NCI-H2227 (cell line): ENCODE results near the gene ABCC2.
"Not testable (repeated sequence)": the region's sequence is repeated elsewhere in the genome, so short reads cannot be mapped to it uniquely, and the experiment has no call there.

ENCODE experiments used
- DNase-seq: peaks from one replicate; lab custom pipeline; 2025; ENCODE audit not compliant: unreplicated experiment; lab: John Stamatoyannopoulos, UW

ABCC2 gene

DNA sequence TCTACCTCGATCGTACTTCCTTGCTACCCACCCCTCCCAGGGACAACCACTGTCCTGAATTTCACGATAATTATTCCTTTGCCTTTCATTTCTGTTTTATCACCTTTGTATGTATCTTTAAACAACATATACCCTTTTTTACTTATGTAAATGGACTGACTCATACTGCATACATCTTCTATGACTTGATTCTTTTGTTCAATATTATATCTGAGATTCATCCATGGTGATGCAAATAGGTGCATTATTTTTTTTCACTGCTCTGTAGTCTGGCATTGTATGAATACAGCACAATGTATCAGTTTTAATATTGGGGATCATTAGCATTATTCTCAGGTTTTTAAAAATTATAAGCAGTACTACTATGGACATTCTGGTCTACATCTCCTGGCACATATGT lies 69.4 kb downstream of the ABCC2 start:
- no peak for DNase-seq

DNA sequence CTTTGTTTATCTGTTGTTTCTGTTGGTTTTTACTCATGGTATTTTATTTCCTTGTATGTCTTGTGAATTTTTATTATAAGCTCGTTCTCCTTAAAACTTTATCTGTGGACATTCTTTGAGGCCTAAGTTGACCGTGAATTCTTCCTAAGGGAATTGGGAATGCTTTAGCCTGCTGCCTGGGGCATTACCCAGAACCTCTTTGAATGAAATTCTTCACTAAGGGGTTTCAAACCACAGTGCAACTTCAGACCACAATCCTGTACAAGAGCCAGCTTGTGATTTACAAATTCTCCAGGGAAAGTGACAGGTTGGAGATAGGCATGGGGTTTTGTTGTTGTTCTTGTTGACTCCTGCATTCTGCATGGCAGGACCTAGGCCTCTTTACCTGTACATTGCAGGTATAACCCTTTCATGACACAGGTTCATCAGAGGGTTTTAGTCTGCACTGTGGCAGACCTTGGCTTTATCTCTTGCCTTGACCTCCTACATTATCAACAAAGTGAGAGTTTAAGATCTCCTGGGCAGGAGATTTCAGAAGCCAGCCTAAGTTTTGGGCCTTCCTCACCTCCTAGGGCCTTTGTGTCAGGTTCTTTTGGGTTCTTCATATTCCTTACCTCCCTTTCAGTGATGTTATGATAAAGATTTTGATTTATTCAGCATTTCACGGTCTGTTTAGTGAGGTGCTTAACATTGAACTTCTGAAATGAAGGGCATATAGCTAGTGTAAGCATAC lies 70.2 kb downstream of the ABCC2 start:
- no peak for DNase-seq

DNA sequence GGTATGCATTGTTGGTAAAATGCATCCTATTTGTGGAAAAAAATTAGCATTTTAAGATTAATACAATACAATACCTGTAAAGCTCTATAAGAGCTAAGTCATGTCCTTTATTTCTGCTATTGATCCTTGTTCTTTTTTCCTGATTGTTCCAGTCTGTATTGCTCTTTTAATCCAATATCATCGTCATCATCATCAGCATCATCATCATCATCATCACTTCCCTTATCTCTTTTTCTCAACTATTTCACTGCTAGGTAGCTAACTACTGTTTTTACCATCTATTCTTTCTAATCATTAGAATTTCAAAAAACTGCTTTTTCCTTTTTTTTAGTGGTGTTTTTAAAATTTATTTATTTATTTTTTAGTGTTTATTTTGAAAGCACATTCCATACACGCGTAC lies 71.2 kb downstream of the ABCC2 start:
- DNase-seq = no peak

DNA sequence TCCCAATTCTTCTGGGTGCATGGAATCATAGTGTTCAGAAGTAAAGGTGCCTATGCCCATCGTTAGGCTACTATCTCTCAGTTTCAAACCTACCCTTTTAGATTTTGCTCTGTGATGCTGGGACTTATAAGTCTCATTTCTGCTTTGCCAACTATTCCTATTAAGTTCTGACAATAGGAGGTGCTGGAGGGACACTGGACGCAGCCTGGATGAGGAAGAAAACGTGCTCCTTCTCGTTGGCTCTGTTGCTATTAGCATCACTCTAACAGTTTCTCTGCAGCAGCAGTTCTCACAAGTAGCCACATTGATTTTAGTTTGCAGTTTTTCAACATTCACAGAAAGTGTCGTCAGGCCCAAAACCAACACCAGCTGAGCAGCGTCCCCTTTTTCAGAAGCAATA lies 72.4 kb downstream of the ABCC2 start:
- peak; percentile 34 for DNase-seq

DNA sequence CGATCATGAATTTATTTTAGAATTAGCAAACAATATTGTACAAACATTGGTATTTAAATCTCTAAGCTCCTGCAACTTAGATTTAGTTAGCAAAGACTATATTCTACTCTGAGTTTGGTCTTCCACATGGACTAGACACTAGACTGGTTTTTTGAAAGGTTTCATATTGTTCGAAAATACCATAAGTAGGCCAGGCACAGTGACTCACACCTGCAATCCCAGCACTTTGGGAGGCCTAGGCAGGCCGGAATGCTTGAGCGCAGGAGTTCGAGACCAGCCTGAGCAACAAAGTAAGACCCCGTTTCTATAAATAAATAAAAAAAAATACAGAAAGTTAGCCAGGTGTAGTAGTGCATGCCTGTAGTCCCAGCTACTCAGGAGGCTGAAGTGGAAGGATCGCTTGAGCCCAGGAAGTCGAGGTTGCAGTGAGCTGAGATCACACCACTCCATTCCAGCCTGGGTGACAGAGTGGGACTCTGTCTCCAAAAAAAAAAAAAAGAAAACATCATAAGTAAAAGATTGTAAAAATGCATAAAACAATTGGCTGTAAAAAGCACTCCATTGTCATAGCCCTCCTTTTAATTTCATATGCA lies 73.1 kb downstream of the ABCC2 start:
- no peak for DNase-seq

DNA sequence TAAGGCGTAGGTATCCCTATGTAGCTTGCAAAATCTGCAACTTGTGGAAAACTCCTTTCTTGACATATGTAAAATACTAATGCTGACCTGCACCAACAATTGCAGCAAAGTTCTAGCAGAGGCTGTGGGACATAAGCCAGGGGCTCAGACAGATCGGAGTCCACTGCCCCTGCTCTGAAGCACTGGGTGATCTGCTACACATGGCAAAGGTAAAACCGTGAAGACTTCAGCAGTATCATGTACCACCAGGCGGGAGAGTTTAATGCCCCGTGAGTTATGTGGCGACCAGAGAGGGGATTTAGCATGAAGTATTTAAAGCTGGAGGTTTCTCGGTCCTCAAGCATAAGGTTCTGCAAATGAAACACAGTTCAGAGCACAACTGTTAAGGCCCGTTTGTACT lies 76.4 kb downstream of the ABCC2 start:
- DNase-seq = no peak

DNA sequence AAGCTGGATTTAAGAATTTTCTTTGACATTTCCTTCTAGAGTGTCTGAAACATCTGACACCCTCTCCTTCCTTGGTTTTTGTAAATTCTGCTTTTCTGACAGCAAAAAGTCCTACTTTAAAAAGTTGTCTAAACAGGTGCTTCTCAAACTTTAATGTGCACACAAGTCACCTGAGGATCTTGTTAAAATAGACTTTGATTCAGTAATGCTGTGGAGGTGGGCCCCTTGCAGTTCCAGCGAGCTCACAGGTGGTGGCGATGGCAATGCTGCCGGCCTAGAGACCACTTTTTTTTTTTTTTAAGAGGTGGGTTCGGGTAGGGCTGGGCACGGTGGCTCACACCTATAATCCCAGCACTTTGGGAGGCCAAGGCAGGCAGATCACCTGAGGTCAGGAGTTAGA lies 77.1 kb downstream of the ABCC2 start:
- no peak for DNase-seq

DNA sequence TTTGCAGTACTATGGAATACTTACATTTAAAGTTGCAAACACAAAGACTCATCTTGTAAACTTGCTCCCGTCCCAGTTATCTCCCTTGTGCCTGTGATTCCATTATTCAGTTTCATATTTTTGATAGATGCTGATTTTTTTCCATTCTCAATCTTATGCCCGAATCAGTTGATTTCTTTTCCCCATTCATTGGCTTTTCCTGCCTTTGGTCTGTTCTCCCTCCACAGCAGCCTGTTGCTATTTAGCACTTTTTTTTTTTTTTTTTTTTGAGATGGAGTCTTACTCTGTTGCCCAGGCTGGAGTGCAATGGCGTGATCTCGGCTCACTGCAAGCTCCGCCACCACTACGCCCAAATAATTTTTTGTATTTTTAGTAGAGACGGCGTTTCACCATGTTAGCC lies 78.0 kb downstream of the ABCC2 start:
- DNase-seq = no peak

DNA sequence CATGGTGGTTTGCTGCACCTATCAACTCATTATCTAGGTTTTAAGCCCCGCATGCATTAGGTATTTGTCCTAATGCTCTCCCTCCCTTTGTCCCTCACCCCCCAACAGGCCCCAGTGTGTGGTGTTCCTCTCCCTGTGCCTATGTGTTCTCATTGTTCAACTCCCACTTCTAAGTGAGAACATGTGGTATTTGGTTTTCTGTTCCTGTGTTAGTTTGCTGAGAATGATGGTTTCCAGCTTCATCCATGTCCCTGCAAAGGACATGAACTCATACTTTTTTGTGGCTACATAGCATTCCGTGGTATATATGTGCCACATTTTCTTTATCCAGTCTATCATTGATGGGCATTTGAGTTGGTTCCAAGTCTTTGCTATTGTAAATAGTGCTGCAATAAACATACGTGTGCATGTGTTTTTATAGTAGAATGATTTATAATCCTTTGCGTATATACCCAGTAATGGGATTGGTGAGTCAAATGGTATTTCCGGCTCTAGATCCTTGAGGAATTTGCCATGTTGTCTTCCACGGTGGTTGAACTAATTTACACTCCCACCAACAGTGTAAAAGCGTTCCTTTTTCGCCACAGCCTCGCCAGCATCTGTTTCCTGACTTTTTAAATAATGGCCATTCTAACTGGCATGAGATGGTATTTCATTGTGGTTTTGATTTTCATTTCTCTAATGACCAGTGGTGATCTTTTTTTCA lies 81.2 kb downstream of the ABCC2 start:
- not testable (repeated sequence) for DNase-seq

DNA sequence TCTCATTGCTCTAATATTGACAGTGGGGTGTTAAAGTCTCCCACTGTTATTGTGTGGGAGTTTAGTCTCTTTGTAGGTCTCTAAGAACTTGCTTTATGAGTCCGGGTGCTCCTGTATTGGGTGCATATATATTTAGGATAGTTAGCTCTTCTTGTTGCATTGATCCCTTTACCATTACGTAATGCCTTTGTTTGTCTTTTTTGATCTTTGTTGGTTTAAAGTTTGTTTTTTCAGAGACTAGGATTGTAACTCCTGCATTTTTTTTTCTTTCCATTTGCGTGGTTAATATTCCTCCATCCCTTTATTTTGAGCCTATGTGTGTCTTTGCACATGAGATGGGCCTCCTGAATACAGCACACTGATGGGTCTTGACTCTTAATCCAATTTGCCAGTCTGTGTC lies 84.8 kb downstream of the ABCC2 start:
- DNase-seq = not testable (repeated sequence)

DNA sequence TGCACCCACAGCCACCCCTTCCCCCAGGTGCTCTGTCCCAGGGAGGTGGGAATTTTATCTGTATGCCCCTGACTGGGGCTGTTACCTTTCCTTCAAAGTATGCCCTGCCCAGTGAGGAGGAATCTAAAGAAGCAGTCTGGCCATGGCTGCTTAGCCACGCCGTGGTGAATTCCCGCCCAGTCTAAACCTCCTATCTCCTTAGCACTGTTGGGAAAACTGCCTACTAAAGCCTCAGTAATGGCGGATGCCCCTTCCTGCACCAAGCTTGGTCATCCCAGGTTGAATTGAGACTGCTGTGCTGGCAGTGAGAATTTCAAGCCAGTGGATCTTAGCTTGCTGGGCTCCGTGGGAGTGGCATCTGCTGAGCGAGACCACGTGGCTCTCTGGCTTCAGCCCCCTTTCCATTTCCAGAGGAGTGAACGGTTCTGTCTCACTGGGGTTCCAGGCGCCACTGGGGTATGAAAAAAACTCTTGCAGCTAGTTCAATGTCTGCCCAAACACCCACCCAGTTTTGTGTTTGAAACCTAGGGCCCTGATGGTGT lies 87.2 kb downstream of the ABCC2 start:
- no peak for DNase-seq

DNA sequence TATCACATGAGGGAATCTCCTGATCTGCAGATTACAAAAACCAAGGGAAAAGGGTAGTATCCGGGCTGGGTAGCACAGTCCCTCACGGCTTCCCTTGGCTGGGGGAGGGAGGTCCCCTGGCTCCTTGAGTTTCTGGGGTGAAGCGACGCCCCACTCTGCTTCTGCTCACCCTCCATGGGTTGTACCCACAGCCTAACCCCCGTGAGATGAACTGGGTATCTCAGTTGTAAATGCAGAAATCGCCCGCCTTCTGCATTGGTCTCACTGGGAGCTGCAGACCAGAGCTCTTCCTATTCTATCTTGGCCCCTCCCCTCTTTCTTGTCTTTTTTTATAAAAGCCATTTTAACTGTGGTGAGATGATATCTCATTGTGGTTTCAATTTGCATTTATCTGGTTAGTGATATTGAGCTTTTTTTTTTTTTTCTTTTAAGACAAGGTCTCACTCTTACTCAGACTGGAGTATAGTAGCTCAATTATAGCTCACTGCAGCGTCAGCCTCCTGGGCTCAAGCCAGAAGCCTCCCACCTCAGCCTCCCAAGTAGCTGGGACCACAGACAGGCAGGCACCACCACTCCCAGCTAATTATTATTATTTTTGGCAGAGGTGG lies 87.8 kb downstream of the ABCC2 start:
- no peak for DNase-seq

DNA sequence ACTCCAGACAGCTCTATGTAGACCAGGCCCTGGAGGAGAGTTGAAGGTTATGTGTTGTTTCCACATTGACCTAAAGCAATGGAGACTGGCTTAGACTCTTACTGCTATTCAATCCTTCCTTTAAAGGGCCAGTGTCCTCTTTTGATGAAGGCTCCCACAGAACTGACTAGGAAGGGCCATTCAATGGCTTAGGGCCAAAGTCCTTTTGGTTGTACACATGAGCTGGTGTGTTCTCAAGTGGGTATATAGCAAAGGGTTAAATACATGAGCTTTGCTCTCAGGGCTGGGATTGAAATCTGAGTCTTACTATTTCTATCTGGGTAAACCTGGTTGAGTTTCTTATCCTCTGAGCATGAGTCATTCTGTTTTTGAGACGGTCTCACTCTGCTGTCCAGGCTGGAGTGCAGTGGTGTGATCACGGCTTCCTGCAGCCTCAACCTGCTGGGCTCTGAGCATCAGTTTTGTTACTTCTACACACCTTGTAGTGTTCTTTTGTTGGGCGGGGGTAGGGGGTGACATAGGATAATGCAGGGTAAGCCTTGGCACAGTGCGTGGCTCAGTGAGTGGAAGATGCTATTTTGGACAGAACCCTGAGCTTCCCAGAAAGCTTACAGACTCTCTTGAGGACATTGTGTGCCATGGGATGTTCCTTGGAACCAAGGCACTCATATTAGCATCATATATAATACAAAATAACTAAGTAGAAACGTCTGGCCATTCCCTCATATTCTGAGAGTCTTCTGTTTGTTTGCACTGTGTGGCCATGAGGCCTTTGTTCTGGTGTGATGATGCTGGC lies 90.1 kb downstream of the ABCC2 start:
- DNase-seq = no peak

DNA sequence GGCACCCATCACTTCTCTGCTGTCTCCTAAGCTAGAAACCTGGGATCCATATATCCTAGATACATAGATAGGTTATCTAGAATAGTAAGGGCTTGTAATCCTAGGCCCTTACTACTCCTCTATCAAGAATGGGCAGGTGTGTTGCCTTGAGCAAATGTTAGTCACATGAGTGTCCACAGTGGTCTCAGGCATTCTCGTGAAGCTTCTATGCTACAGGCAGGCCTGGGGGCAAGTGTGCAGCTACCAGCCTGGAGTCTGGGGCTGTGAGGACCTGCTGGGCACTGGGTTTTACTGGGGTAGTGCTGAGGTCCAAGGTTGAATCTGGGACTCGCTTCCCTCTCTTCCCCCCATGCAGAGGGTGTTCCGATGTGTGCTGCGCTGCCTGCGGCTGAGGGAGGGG lies 91.4 kb downstream of the ABCC2 start:
- no peak for DNase-seq

DNA sequence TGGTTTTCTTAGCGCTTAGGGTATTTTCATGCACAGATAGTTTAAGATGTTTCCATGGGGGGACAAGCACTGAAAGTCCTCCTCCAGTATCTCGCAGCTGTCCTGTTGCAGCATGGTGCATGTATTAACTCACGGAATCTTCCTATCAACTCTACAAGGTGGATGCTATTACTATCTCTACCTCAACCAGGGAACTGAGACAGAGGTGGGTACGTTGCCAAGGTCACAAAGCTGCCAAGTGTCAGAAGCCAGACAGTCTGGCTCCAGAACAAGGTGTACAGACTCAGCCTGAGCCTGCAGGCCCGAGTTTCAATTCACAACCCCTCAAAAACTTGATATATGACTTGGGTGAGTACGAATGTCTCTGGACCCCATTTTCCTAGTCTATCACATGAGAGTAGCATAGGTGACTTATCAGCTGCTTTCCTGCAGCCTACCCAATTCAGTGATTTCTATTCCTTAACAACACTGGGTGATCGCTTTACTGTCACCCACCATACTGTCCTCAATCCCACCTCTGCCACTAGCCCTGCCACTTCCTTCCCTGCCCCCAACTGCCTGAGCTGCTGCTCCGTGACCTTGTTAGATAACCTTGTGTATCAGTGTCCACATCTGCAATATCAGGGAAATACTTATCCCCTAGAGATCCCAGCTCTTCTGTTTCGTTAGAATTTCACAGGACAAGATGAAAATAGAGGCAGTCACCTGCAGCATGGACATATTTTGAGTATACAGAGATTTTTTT lies 92.1 kb downstream of the ABCC2 start:
- no peak for DNase-seq

DNA sequence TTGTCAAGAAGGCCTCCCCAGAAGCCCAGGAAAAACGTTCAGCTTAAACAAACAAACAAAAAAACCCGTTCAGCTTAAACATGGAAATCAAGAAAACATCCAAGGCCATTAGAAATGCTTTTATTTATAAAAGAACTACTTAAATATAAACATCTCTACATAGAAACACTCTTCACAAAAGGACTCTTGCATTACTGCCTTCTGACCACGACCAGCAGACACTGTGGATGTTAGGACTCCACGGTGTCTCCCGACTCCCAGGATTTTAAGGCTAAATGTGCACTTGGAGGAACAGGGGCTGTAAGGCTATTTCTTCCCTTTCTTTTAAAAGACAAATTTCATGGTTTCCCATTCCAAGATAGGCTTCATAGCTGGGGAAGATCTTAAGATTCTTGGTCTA lies 93.0 kb downstream of the ABCC2 start:
- DNase-seq = no peak

DNA sequence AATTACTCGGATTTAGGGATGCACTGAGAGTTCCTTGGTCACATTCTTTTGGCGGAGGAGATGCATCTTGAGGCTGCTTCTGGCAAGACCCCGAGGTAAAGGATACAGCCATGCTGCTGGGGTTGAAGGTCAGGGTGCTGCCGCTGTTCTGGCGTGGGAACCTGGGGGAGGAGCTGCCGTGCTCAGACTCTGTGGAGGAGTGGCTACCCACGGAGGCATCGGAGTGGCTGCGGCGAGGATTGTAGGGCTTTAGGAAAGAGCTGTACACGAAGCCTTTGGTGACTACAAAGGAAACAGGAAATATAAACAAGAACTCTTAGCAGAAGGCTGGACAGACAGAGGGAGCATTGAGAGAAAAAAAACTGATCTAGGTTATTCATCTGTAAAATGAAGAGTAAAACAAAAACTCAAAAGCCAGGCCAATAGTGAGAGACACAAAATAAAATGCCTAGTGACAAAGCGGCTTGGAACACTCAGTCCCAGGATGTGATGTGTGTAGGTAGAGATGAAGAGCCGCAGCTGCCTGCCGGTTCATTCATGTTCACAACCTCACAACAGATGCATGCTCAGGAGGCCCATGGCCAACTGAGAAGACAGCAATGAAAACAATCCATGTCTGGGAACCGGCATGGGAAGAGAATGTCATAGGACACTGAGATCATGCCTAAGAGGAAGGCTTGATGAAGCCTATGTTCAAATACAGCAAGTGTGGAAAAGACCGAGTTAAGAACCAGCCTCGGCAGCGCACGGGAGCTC lies 97.8 kb downstream of the ABCC2 start:
- DNase-seq = no peak

DNA sequence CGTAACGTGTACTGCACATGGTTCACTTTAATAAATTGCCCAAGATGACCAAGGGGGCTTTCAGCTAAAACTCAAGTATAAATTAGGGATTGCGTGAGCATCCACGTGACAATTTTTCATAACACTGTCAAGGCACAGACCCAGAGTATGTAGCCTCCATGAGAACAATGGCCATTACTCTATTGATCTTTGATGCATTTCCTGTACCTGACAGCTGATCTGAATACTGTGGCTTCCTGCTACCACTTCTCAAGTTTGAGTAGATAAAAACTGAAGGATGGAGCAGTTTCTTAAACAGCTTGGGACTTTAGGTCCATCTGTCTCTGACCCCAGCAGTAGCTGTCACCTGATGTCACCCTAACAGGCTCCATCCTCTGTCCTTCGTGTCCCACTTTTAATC lies 98.9 kb downstream of the ABCC2 start:
- no peak for DNase-seq

DNA sequence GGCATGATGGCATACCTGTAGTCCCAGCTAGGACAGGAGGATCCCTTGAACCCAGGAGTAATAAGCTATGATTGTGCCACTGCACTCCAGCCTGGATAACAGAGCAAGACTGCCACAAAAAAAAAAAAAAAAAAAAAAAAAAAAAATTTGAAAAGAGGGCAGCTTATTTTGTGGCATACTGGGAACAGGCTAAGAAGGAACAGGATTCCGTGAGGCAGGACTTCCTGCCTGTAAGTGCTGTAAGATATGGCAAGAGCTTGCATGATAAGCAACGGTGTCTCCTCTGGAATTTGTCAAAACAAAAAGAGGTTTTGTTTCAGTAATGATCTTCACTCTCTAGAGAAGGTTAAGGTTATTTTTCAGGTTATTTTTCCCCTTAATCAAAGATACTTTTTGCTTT lies 101.1 kb downstream of the ABCC2 start:
- no peak for DNase-seq

DNA sequence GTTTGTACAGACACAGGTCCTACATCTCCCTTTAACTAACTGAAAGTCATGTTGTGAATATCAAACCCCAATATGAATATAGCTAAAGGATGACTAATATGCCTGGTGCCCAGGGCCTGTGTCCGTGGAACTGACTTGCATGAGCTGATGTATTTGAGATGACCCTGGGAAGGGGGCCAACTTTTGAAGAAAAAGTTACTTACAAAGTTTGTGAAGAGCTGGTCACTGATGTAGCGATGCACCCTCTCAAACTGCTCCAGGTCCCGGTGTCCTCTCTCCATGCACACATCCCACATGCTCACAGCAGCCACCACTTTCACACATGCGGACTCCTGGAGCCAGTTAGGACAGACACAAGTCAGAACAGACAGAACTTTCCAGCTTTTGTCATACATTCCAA lies 106.2 kb downstream of the ABCC2 start:
- no peak for DNase-seq
